Panc1 (cell line): ENCODE results near the gene TAF4B. TPM values are rescaled to one million over a fixed set of nuclear protein-coding genes. Genes with fewer than 3 reads are reported as not detected.

Source experiments
- ATAC-seq: fragments of 200-7000 bp; cut with Tn5 transposase; 2 replicates; pipeline ENCODE4 v1.9.1; 2020; ENCODE audit warnings: mild to moderate bottlenecking, moderate library complexity
- BruUV-seq: library from RNA; stranded (reverse); fragments of 400-500 nt; replicated peaks from 2 replicates; lab custom pipeline; 2021; lab: Mats Ljungman, UMichigan
- CTCF ChIA-PET: fragments of 300-600 bp; sonication (Branson Sonifier 250); formaldehyde crosslinking; loops from one replicate; lab custom pipeline; 2022; ENCODE audit warnings: antibody characterized with exemption; lab: Charles Lee
- POLR2A ChIA-PET: fragments of 300-600 bp; sonication (Branson Sonifier 250); formaldehyde crosslinking; loops from one replicate; lab custom pipeline; 2022; ENCODE audit warnings: antibody characterized with exemption; lab: Charles Lee
- DNase-seq: peaks from one replicate; pipeline ENCODE4 v3.0.0-alpha.2; 2010; ENCODE audit warnings: low read depth, low spot score
- H3K27ac ChIP-seq: 2 replicates; pipeline ENCODE4 v1.5.1; 2011; ENCODE audit warnings: mild to moderate bottlenecking, low read length, inconsistent platforms
- H3K27me3 ChIP-seq: fragments of 200-500 bp; sonication (Bioruptor generic); 2 replicates; pipeline ENCODE4 v1.6.0; 2014; ENCODE audit warnings: low read length, inconsistent platforms; ENCODE audit not compliant: control insufficient read depth, insufficient read depth
- H3K36me3 ChIP-seq: fragments of 200-500 bp; sonication (Bioruptor generic); 2 replicates; pipeline ENCODE4 v1.5.1; 2014; ENCODE audit warnings: inconsistent platforms, mild to moderate bottlenecking, low read length, moderate library complexity; ENCODE audit not compliant: control insufficient read depth, insufficient read depth
- H3K4me1 ChIP-seq: 2 replicates; pipeline ENCODE4 v1.5.1; 2011; ENCODE audit warnings: inconsistent platforms, mild to moderate bottlenecking, low read length, moderate library complexity; ENCODE audit not compliant: control insufficient read depth, insufficient read depth
- H3K4me3 ChIP-seq, 2 experiments: 2 replicates each; pipeline ENCODE4 v1.5.1; 2011 to 2012; ENCODE audit warnings: low read depth in 2 of 2, low read length in 2 of 2, mild to moderate bottlenecking in 2 of 2, inconsistent platforms in 1 of 2, moderate library complexity in 1 of 2
- H3K9me3 ChIP-seq: fragments of 200-500 bp; sonication (Bioruptor generic); 2 replicates; pipeline ENCODE4 v1.5.1; 2014; ENCODE audit warnings: low read depth, mild to moderate bottlenecking, inconsistent platforms, low read length, moderate library complexity; ENCODE audit not compliant: control insufficient read depth, insufficient read depth
- CTCF ChIP-seq: fragments of 450-650 bp; IDR thresholded peaks from 2 replicates; pipeline ENCODE4 v1.5.1; 2017; ENCODE audit warnings: mild to moderate bottlenecking
- POLR2AphosphoS5 ChIP-seq: IDR thresholded peaks from 2 replicates; pipeline ENCODE4 v1.6.1; 2012; ENCODE audit warnings: mild to moderate bottlenecking, low read depth, low read length, moderate library complexity
- REST ChIP-seq, 2 experiments: IDR thresholded peaks; 2 replicates each; pipeline ENCODE4 v1.6.1; 2011 to 2012; ENCODE audit warnings: low read depth in 2 of 2, control low read depth in 1 of 2, low read length in 1 of 2, mild to moderate bottlenecking in 1 of 2, moderate library complexity in 1 of 2; ENCODE audit not compliant: insufficient read depth in 1 of 2
- SIN3A ChIP-seq: IDR thresholded peaks from 2 replicates; pipeline ENCODE4 v1.6.1; 2012; ENCODE audit warnings: low read depth, mild to moderate bottlenecking, low read length, moderate library complexity, borderline replicate concordance; ENCODE audit not compliant: insufficient read depth
- TCF7L2 ChIP-seq: IDR thresholded peaks from 2 replicates; pipeline ENCODE4 v1.6.1; 2011; ENCODE audit warnings: mild to moderate bottlenecking, low read depth, low read length, inconsistent platforms
- in situ Hi-C: cut with HindIII; loops from 2 replicates; pipeline ENCODE4 v1.10.0; 2016; ENCODE audit warnings: low sequenced_read_pairs, low pct_unique_long_range_greater_than_20kb
- intact Hi-C: fragments of 100-400 bp; cut with micrococcal nuclease; formaldehyde crosslinking; loops from one replicate; pipeline ENCODE4 v1.10.0; 2022; ENCODE audit not compliant: unreplicated experiment
- total RNA-seq: library from RNA; stranded (reverse); gene quantifications from one replicate; pipeline ENCODE4 v1.2.1, GENCODE V29; 2021; ENCODE audit not compliant: unreplicated experiment

Gene TAF4B
- total RNA-seq, 1 experiment from 2014 or later = 8.0 TPM

GRCh38 chr18:26215247-26215970 lies 10.8 kb upstream of the TAF4B start:
- DNase-seq (no peak), ATAC-seq (no peak)
- POLR2A ChIA-PET = no interaction called here
- CTCF ChIA-PET = no interaction called here
- no peaks in the 10 kb centered on the region for H3K9me3 ChIP-seq
- intact Hi-C loops (no loop called here), in situ Hi-C loops (no loop called here)
- H3K4me3 ChIP-seq = no peak overlapping the region
- H3K27me3 ChIP-seq = no peaks in the 10 kb centered on the region
- no peaks in the 10 kb centered on the region for H3K4me1 ChIP-seq
- no peak overlapping the region for H3K27ac ChIP-seq
- no peaks in the 10 kb centered on the region for H3K36me3 ChIP-seq
- TF ChIP-seq REST (IDR thresholded peaks at IDR 0.05; ENCODE audit: insufficient read depth in 1 of 2, low read depth in 2 of 2, low read length in 1 of 2) = no peak
- TF ChIP-seq TCF7L2 = no peak
- no peak for TF ChIP-seq CTCF
- no peak for TF ChIP-seq SIN3A
- BruUV-seq = no TSS peak

GRCh38 chr18:26225022-26225693 lies 1.1 kb upstream of the TAF4B start:
- Histone ChIP-seq H3K27me3 (no peaks in the 10 kb centered on the region), H3K4me1 (peaks cover 11% of the 10 kb centered on the region), H3K4me3 (peak overlapping the region in 1 of 2 experiments; percentile 76; a peak in 2 of 4 replicates), H3K27ac (peak overlapping the region; percentile 80; the same call in 1 of the 2 replicates), H3K9me3 (no peaks in the 10 kb centered on the region), H3K36me3 (no peaks in the 10 kb centered on the region; the same call in 1 of the 2 replicates)
- DNase-seq (no peak), ATAC-seq (no peak)
- CTCF ChIA-PET = no interaction called here
- in situ Hi-C loops = no loop called here
- POLR2A ChIA-PET = interaction anchor here (0.6 kb wide), 1 partner anchor 37 kb away, joined by 3 read pairs; no protein-coding TSS in a partner anchor
- no TSS peak for BruUV-seq
- TF ChIP-seq POLR2AphosphoS5 = no peak
- TF ChIP-seq REST (IDR thresholded peaks at IDR 0.05; ENCODE audit: insufficient read depth in 1 of 2, low read depth in 2 of 2, low read length in 1 of 2) = no peak
- TF ChIP-seq TCF7L2 = no peak
- no peak for TF ChIP-seq CTCF
- TF ChIP-seq SIN3A = no peak
- intact Hi-C loops = loop anchor here (5.0 kb wide), 1 partner anchor 133 kb away; the partner anchor contains the start of gene SS18
